ENCODE results near the gene TTC38.

DNA sequence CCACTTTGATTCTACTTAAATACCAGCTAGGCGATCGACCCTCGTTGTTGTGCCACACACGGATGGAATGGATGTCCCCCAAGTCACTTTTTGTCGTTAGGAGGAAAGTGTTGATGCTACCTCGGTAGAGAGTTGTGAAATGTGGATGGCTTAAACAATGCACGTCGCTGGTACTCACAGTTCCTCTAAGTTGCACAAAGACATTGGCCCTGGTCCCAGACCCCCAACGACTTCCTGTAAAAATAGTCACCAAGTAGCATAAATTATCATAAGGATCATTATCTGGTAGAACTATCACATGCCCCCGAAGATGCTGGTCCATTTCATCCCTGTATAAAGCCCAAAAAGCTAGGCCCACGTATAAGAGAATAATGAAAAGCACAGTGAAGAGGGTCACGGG is 8.4 kb upstream of the TTC38 start:
- TF ChIP-seq, protein P1, sequence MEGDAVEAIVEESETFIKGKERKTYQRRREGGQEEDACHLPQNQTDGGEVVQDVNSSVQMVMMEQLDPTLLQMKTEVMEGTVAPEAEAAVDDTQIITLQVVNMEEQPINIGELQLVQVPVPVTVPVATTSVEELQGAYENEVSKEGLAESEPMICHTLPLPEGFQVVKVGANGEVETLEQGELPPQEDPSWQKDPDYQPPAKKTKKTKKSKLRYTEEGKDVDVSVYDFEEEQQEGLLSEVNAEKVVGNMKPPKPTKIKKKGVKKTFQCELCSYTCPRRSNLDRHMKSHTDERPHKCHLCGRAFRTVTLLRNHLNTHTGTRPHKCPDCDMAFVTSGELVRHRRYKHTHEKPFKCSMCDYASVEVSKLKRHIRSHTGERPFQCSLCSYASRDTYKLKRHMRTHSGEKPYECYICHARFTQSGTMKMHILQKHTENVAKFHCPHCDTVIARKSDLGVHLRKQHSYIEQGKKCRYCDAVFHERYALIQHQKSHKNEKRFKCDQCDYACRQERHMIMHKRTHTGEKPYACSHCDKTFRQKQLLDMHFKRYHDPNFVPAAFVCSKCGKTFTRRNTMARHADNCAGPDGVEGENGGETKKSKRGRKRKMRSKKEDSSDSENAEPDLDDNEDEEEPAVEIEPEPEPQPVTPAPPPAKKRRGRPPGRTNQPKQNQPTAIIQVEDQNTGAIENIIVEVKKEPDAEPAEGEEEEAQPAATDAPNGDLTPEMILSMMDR (IDR thresholded peaks at IDR 0.05) = no peak
- no peak for TF ChIP-seq EP300 (IDR thresholded peaks at IDR 0.05)
- no peak for TF ChIP-seq POLR2AphosphoS5 (IDR thresholded peaks at IDR 0.05)
- no peak for TF ChIP-seq POLR2A (IDR thresholded peaks at IDR 0.05)
